HG03097 (cell line): ENCODE measurements around the gene LYPLA2.
"Not testable (repeated sequence)": the region's sequence is repeated elsewhere in the genome, so short reads cannot be mapped to it uniquely, and the experiment has no call there.

Source experiments
- ATAC-seq: cut with Tn5 transposase; IDR thresholded peaks from one replicate; pipeline ENCODE4 v1.9.1; 2021; ENCODE audit not compliant: unreplicated experiment, low FRiP score

LYPLA2 gene

DNA sequence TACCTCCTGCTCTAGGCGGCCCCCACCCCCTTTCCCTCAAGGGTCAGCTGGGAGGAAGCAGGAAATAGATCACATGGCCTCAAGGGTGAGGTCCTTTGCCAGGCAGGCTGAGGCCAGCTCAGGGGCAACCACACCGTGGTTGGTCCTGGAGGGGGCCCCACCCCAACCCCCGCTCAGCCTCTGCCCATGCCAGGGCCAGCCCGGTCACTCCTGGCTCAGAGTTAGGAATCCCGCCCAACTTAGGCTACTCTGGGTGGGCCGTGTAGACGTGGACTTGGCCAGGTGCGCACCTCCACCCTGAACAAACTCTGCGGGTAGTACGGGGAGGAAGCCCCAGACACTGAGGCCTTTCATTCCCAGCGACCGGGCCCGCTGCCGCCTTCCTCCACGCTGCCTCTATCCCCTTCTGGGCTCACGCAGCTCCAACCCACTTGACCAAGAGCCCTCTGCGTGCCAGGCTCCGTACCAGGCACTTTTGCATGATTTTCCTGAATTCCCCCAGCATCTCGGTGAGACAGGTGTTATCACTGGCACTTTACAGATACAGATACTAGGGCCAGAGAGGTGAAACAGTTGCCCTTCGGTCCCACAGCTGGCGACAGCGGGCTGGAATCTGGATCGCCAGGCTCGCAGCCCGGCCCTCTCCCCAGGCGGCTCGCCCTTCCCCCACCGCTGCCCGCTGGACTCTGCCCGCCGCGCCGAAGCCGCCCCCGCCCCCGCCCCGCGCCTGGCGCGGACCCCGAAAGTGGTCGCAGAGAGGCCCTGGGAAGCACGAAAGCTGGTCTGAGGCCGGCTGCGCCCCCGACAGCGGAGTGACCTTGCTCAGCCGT is 8.8 kb downstream of the LYPLA2 start:
- peak; percentile 4 for ATAC-seq

- ATAC-seq, result peak; percentile 67
Observed at GRCh38 chr1:23800400-23801337, 9.7 kb downstream of the LYPLA2 start, which contains the start of gene GALE. GALE (minus strand) TSS chr1:23800754; CDS start chr1:23799007, 1,747 bp downstream.

DNA sequence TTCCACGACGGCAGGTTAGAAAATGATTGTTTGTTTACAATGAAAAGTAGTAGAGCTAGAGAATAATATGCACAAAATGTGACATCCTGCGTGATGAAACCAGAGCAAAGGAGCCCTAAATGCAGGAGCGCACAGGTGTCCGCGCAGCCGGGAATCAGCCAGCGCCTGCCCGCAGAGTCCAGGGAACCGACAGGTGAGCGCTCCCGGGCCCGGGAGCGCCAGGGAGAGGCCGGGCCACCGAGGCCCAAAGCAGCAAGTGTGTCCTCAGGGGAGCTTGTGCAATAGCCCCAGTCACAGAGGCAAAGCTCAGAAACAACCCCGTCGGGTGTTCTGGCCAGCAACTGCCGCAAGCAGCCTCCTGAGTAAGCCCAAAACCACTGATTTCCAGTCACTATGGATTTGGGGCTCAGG is 10.4 kb downstream of the LYPLA2 start:
- no peak for ATAC-seq

GRCh38 chr1:23801876-23802275 is 10.9 kb downstream of the LYPLA2 start:
- no peak for ATAC-seq

GRCh38 chr1:23802809-23803342 is 11.9 kb downstream of the LYPLA2 start:
- not testable (repeated sequence) for ATAC-seq

DNA sequence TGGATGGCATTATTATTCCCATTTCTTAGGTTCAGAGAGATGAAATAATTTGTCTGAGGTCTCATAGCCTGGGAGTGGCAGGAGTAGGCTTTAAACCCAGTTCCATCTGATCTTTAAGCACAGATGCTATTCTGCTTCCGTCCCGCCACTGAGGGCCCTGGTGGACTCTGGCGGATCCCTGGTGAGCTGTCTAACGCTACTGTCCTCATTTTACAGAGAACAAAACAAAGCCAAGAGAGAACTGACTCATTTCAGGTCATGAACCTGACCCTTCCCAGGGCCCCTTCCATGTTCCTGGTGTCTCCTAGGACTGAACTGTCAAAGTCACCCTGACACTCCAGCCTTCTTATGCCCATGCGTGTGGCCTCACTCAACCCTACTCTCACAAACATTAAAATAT is 12.7 kb downstream of the LYPLA2 start:
- ATAC-seq, result no peak

DNA sequence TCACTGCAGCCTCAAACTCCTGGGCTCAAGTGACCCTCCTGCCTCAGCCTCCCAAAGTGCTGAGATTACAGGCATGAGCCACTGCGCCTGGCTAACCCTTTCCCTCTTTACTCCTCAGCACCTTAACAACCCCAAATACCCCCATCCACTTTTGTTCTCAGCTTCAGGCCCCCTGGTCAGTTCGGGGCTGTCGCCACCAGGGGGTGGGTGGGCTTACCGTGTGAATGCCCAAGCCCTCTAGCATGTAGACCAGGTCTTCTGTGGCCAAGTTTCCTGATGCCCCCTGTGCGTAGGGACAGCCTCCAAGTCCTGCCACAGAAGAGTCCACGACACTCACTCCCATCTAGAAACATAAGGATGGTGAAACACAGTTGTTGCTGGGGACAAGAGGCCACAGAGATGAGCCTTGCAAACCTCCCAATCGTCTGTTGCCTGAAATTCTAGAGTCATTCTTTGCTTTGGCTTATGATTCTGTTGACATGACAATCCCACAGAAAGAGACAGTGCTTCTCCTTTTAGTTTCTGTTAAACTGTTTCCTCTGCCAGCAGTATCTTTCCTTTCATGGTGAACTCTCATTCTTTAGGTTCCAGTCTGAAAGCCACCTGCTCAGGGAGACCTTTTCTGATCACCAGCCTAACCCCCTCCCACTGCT is 13.4 kb downstream of the LYPLA2 start:
- no peak for ATAC-seq

- ATAC-seq, result no peak
Observed at GRCh38 chr1:23805025-23805424, 14.1 kb downstream of the LYPLA2 start.

- ATAC-seq, result no peak
Observed at GRCh38 chr1:23806280-23806679, 15.3 kb downstream of the LYPLA2 start.

- no peak for ATAC-seq
Observed at GRCh38 chr1:23807453-23807852, 16.5 kb downstream of the LYPLA2 start.

GRCh38 chr1:23809751-23810171 is 18.8 kb downstream of the LYPLA2 start:
- no peak for ATAC-seq

- no peak for ATAC-seq
Observed at GRCh38 chr1:23810818-23811540, 20.0 kb downstream of the LYPLA2 start.

DNA sequence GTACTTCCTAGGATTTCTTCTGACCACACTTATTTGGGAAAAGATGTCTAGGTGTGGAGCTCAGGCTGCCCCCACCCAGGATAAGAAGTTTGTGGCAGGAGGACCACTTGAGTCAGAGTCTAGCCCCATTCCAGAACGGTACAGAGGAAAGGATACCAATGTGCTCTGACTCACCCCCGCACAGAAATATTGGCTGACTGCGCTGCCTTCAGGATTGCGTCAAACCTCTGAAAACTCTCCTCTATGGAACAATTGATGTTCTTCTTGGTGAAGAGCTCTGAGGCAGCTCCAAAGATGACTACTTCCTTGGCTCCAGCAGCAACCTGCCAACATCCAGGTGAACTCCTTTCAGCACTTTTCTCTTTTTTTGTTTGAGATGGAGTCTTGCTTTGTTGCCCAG is 23.1 kb downstream of the LYPLA2 start:
- ATAC-seq, result no peak

- ATAC-seq, result no peak
Observed at GRCh38 chr1:23816361-23816760, 25.4 kb downstream of the LYPLA2 start.

GRCh38 chr1:23816906-23817305 is 26.0 kb downstream of the LYPLA2 start:
- ATAC-seq, result no peak

GRCh38 chr1:23817633-23818032 is 26.7 kb downstream of the LYPLA2 start:
- ATAC-seq, result no peak

GRCh38 chr1:23823767-23824166 is 32.8 kb downstream of the LYPLA2 start:
- ATAC-seq, result no peak

GRCh38 chr1:23824711-23825075 is 33.7 kb downstream of the LYPLA2 start:
- no peak for ATAC-seq

DNA sequence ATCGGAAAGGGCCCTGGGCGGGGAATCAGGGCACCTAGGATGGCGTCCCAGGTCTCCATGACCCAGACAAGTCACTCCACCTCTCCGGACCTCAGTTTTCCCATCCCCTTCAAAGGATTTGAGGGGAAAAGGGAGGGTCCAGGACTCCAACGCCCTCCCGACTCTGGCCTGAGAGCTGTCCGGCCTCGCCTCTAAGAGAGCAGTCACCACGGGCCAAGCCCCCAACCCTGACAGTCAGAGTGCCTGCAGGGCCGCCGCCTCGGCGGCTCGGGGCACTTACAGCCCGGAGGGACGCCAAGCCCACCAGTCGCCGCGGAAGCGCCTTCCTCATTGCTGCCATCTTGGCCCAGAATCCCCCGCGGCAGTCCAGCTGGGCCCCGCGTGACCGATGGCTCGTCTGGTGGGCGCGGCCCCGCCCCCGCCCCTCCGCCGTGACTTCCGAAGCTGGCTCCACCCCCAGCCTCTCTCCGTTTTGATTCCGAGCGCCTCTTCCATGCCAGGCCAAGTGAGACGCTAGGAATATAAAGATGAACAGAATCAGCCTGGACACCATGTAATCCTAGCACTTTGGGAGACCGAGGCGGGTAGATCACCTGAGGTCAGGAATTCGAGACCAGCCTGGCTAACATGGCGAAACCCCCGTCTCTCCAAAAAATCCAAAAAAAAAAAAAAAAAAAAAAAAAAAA is 34.3 kb downstream of the LYPLA2 start, which contains the start of gene HMGCL:
Gene HMGCL, minus strand, starts transcription at position 354 of the 686 bp plus-strand sequence. Its CDS starts 14 bp downstream, at position 340.
- no peak for ATAC-seq
